NCI-H345 (cell line): ENCODE results near the gene ASB2.

Experiments
- DNase-seq: peaks from one replicate; lab custom pipeline; 2025; lab: John Stamatoyannopoulos, UW

The ASB2 gene

DNA sequence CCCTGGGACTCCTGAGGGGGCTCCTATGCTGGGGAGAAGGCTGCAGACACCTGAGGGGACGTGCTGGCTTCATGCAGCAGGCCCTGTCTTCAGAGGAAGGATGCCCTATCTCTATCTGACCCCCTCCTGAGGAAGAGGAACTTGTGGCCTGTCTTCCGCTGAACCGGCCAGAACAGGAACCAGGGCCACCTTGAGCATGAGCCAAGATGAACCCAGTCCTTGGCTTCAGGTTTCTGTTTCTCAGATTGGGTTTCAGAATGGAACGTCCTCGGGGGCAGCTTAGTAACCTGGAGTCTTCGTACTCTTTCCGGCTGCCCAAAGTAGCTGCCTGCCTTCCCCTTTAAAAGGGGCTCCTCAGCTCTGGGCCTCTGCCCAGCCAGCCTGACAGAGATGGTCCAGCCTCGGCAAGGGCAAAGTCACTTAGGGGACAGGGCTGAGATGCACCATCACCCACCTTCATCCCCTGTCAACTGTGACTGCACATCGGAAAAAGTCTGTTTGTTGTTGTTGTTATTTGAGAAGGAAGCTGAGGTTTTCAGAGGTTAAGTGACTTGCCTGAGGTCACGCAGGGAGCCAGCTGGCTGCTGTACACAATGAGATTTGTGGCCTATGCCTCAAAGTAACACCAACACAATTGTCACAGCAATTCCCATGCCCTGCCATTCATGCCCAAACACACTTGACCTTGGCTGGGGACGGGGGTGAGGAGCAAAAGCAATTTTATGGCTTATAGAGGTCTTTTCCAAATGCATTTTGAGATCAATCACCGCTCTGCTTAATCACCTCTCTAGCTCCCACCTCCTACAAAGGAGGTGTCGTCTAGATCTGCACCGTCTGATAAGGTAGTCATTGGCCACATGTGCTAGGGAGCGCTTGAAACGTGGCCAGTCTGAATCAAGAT lies 13.4 kb downstream of the ASB2 start:
- no peak for DNase-seq

DNA sequence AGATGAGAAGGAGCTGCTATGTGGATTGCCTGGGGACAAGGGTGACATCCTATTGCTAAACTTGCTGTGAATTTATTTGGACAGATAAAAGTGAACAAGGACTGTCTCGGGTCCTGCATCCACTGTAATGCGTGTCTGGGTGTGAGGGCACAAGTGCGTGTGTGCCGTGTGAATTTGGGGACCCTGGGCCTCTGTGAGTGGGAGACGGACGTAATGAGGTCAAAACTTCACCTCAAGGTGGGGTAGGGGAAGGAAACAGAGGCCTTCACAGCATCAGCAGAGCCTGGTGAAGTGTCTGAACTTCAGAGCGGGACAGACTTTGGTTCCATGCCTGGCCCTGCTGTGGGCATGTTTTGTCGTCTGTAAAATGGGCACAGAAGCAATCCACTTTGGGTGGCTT lies 14.8 kb downstream of the ASB2 start:
- DNase-seq: no peak

DNA sequence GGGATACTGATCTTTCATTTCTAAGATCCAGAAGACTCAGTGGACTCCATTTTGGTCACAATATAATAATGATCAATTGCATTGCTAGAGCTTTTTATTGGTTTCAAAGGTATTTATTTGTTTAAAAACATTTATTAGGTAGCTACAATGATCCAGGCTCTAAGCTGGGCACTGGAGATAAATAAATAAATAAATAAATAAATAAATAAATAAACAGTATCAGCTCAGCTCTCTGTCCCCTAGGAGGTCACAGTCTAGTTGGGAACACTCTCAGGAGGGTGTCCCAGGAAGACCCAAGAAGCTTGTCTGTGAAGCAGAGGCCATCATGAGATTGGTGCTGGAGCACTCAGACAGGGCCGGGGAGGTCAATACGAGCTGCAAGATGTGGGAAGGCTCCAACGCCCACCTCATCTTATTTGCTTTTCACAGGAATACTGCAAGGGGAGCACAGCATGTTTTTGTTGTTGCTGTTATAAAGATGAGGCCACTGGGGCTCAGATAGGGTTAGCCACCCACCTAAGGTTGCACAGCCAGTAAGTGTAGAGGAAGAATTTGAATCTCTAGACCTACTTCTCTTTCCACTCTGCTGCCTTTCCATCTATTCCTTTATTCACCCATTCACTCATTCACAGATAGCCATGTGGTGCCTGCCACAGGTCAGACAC lies 15.5 kb downstream of the ASB2 start:
- DNase-seq: no peak

DNA sequence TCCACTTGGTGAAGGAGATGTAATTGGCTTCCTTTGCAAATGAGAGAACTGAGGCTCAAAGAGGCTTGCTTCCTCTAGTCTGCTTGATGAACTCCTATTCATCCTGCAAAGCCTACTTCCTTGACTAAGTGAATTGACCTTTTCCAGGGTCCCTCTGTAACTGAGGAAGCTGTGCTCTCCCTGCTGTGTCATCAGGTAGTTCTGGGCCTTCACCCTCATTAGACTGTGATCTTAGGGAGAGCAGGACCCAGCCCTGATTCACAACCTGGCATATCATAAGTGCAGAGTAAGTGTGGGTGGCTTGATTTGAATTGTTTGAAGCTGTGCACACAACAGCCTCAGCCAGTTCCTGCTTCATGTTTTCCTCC lies 16.3 kb downstream of the ASB2 start:
- DNase-seq: no peak

DNA sequence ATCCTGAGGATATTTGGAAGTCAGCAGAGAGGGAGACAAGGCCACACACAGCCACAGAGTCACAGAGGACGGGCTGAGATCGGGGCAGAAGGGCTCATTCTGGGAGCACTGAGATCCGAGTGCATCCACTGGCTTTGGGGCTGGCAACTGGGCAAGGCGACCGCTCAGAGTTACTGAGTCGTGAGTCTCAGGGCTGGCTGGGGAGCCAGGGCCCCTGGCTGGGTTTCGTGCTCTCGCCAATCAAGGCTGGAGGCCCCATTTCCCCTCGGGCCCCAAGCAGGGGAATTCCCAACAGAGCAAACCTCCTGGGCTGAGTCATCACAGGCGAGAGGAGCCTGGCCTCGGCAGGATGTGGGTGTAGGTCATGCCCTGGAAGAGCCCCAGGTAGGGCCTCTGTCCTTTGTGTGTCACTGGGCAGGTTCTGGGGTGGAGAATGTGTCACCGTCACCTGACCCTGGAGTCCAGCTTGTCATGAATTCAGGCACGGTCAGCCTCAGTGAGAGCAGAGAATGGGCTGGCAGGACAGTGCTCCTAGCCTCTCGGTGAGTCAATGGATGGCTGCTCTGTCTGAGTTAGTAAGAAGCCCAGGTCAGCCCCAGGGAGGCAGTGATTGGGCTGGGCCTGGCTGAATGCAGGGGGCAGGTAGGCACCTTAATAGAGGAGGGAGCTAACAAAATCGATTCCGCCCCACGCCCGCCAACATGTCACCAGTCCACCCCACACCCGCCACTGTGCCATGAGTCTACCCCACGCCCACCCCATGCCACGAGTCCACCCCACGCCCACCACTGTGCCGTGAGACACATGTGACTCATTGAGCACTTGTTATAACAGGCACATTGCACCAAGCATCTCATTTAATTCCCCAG lies 16.9 kb downstream of the ASB2 start:
- no peak for DNase-seq

DNA sequence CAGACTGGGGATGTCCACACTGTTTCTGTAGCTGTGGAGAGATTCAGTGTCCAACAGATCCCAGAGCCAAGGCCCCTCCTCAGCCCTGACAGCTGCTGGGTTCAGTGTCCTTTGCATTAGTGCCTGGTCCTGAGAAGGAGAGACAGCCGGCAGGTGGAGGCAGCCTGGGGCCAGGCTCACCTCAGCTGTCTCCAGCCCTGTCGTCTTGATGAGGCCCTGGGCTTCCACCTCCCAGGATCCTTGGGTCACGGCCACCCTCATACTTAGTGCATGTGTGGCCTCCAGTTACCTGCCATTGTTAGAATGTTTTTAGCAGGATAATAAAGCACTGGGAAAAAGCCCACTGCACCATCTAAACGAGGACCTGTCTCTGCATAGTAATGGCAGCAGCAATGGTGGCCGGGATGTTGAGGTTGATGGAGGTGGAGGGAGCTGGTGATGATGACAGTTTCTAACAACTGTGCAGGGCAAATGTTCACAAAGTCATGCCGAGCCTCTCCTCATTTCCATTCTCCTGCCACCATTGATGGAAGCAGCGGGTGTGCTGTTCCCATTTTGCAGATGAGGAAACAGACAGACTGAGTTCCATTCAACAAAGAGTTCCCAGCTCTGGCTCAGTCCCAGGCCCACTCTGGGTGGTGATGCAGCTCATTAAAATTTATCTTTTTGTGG lies 17.7 kb downstream of the ASB2 start:
- DNase-seq: no peak

DNA sequence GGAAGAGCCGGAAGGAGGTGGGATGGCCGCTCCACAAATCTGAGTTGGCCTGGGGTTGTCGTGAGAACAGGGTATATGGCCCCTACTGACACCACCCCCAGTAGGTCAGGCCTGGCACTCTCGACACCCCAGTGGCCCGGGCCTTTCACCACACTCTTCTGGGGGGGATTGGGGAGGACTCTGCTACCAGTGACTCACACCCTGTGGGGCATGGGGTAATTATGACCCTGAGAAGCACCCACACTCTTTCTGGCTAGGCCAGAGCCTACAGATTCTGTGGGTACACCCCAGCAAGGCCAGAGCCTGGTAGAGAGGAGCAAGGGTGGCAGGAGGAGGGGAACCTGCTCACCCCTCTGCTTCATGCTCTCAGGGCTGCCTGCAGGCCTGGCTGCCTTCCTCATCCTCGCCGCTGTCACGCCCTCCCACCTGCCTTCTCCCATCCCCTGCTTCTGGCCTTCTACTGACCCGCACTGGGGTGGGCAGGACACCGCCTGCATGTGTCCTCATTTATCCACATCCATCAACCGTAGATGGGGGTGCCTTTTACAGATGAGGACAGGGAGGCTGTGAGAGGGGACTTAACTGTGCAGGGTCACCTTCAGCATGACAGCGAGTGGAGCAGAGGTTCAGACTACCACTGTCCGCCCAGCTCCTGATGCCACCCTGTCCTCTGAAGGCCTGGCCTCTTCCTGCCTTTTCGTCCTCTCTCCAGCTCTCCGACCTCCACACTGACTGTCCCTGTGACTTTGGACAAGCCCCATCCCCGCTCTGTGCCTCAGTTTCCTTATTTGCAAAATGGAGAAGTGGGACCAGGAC lies 18.4 kb downstream of the ASB2 start:
- no peak for DNase-seq

DNA sequence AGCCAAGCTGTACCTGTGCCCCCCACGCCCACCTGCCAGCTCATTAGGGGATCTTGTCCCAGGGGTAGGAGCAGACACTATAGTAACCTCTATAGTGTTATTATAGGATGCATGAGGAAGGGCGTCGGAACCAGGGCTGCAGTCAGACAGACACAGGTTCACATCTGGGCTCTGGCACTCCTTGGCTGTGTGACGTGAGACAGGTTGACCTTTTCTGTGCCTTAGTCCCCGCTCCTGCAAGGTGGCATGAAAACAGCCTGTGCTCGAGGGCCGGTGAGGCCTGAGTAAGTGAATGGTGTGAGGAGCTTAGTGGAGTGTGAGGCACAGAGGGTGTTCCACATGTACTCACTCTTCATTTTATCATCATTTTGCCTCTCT lies 19.0 kb downstream of the ASB2 start:
- no peak for DNase-seq

DNA sequence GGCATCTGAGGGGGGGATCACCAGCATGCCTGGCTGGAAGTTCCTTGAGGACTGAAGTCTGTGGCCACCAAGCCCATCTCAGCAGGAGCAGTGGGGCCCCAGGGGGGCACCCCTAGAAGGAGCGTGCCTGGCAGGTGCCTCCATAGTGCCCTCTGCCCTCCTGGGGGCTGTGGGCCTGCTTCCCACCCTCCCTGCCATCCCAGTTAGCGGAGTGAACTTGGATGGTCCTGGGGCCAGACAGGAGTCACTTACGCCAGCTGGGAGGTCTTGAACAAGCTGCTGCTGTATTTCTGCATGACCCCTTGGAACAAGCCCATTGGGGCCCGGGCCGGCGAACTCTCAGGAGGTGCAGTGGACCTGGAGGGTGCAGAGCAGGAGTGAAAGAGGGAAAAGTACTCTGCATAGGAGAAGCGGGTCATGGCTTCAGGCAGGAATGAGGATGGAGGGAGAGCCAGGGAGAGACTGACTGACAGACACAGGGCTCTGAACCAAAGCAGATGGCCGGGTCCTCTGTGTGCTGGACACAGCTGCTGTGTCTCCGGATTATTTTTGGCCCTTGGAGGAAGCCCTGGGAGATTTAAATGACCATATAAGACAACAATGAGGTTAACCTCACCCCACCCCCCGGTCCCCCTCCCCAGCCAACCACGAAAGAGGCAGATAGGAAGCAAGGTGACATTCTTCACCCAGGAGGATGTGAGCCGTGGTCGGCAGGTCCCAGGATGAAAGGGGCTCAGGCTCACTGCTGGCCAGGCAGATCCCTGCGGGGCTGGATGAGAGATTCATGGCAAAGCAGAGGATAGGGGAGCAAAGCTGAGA lies 19.6 kb downstream of the ASB2 start:
- DNase-seq: no peak

DNA sequence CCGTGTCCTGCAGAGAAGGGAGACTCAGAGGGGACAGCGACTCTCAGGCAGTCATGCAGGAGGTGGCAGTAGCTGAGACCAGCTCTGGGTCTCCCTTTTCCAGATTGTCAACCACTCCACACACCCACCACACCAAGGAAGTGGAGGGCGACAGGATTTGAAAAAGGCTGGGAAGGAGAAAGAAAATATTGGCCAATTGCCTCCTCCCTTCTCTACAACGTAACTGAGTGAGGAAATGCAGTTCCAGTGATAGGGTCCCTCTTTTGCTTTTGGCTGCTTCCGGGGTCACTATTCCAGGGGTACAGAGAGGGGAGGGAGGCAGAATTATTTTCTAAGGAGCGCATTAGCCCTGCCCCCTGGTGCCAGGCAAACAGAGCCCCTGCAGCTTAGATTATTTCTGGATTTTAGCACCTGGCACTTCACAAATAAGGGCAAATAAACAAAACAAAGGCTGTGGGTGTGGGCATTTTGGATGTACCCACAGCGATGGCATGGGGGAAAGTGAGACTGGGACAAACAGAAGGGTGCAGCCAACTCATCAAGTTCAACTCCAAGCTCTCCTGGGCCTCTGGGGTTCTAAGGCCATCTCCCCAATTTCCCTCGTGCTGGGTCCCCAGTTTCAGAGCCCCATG lies 20.4 kb downstream of the ASB2 start:
- peak; percentile 57 for DNase-seq

DNA sequence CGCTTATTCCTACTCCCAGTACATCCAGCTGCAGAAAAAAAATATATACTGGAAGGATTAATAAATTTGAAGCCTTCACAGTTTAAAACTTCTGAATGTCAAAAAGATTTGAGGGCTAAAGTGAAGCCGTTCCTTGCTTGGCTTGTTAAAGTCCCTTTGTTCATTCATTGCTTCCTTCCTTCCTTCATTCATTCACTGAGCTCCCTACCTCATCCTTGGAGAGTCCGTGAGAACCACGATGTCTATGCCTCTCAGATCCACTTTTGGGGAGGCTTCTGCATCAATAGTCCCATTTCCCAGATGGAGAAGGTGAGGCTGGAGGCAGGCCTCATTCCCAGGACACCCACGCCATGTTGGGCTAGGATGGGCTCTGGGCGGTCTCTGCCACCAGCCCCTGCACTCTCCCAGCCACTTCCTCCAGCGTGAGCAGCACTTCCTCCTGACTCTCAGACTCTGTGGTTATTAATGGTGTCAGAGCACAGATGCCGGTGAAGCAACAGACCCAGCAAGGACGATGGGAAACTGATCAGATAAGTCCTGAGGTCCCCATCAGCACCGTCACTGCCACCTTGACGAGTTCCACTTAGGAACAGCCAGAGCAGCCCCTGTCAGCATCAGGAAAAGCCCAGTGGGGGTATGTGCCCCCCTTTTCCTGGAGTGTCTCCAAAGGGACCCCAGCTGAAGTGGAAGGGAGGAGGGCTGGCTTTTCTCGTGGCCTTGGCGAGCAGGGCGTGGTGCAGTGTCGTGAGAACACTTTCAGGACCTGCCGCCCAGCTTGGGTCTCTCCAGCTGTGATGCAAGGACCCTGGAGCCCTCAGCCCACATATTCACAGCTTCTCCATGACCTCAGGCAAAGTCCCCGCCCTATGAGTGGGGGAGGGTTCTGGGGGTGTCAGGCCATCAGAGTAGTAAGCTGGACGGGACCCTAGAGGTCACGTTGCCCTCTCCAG lies 21.2 kb downstream of the ASB2 start:
- no peak for DNase-seq

DNA sequence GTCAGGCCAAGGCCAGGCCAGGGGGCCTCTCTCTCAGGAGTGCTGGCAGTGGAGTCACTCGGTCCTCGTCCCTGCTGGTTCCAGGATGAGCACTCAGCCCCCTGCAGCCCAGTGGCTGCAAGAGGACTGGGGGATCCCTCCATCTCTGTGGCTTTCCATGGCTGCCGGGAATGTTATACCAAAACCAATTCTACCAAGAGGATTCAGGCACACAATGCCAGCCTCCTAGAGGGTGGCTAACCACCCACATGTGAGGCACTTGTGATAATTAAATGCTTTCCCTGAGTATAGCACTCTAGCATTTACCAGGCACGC lies 21.9 kb downstream of the ASB2 start:
- DNase-seq: no peak

DNA sequence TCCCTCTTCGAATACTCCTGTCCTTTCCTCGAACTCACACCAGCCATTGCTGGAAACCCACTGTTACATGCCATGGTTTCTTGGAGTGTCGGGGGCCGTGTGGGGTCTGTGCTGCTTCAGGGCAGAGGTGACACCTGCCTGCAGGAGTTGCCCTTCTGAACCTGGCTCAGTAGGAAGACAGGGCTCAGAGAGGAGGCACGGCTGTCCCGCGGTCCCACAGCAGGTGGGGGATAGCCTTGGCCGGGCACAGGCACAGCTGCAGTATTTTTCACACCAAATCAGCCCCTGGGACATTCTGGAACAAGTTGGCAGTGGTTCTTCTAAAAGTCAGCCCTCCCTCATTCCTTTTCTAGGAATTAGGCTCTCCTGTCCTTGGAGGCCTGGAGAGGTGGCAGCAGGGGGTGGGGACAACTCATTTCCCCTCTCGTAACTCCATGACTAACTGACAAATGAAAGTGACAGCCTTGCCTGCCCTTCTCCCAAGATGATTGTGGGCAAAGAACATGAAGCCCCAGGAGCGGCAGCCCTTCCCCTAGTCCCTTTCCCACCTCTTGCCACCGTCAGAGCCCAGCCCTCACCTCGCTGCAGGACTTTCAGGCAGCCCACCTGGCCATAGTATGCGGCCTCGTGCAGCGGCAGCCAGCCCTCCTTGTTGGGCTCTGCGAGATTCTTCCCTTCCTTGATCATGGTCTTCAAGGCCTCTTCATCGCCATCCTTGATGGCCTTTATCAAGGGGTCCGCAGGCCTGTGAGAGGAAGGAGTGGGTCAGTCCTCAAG lies 22.4 kb downstream of the ASB2 start:
- DNase-seq: no peak

DNA sequence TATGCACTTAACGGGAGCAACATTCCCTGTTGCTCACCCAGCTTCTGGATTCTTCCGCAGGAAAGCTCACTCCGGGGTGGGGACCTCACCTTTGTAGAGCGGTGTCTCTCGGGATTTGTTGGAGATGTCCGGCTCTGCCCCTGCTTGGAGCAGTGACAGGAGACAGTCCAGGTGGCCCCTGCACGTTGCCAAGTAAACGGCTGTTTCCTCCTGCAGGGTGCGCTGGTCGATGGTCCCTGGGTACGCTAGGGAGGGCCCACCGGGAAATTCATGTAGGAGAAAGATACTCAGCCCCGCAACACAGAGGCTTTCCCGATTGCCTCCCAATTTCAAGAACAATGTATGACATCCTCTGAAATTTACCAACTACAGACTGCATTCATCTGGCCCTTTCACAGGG lies 23.1 kb downstream of the ASB2 start:
- DNase-seq: no peak

DNA sequence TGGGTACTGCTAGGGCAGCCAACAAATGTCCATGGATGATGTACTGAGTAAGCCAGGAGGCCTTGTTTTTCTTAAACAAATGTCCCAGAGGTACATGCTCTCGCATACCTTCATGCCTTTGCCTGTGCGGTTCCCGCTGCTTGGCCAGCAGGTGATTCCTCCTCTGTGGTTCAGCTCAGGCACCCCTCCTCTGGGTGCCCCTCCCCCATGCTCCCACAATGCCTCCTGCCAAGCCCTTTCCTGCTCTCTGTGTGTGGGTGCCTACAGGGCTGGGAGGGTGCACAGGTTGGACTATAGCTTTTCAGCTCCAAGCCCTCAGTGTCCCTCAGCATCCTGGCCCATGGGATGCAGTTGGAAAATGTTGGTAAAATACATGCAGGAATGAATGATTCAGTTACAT lies 23.5 kb downstream of the ASB2 start:
- no peak for DNase-seq

DNA sequence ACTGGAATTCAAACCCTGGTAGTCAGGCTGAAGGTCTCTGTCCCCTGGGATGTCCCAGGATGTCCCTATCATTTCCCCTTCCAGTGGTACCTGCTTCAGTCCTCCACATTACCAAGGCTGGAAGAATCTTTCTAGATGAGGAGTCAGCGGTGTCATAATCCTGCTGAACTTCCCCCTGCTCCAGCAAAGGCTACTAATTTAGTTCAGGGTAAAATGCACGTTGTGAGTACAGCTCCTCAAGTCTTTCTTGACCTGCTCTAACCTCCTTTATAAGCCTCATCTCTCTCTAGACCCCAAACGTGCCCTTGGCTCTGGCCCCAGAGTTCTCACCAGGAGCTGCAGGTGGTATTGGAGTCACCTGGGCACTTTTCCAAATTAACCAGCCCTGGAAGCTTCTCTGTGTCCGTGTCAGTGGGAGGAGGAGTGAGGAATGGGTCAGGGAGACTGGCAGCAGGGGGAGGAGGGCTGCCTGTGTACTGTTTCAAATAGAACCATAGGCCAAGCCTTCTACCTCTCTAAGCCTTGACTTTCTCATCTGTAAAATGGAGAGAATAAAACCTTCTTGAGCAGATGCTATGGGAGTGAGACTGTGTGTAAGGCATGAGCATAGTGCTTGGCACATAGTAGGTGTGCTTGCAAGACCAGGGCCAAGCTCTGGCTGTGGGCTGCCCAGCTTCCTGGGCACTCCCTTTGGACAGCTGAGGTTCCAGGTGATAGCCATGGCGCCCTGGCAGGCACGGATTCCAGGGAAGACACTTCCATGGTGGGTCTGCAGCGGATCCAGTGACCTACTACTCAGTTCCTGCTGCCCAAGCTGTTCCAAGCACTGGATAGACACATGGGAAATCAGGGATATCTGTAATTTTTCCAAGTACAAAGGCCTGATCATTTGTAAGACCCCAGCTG lies 24.5 kb downstream of the ASB2 start:
- DNase-seq: no peak
